Measurements from ENCODE around the gene SRRM3.
"Not testable (repeated sequence)": the region's sequence is repeated elsewhere in the genome, so short reads cannot be mapped to it uniquely, and the experiment has no call there.

The SRRM3 gene

DNA sequence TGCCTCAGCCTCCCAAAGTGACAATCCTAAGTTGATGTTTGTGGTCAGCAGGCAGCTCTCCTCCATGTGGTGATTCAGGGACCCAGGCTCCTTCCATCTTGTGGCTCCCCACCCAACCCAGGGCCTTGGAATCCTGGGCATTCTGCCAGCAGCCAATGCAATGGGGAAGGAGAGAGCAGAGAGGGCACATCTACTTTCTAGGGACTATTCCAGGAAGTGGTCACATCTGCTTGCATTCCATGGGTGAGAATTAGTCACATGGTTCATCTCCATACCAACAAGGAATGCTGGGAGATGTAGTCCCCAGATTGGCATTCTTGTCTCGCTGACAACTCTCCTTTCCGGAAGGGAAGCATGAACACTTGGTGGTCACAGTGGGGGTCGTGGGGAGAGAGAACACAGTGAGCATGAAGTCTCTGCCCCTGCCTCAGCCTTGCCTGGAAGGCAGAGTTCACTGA is 9.9 kb upstream of the SRRM3 start:
- peak; percentile 62 for DNase-seq

DNA sequence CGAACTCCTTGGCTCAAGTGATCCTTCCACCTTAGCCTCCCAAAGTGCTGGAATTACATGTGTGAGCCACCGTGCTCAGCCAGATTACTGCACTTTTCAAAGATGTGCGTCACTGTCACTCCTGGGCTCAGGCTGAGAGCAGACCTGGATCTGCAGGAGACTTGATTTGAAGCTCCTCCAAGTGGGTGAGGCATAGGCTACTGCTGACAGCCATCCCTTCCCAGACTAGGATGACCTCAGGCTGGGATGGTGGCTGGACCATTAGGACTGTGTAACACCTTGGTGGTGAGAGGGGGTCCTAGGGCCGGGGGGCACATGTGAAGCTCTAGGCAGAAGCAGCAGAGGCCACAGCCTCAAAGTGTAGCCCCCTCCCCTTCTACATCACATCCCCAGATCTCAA is 8.2 kb upstream of the SRRM3 start:
- DNase-seq = no peak

DNA sequence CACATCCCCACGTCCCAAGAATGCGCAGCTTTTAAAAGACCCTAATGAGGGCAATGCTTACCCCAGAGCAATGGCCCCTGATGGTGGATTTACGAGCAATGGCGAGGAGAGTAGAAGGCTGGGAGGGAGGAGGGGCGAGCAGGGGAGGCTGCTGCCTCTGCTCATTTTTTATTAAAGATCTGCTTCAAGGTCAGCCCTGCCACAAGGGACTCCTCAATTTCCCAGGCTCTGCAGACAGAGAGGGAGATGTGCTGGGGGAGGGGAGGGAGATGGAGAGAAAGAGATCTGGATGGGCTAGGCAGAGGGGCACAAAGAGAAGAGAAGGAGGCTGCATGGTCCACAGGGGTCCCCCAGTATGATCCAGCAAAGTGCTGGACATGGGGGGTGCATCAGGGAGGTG is 7.8 kb upstream of the SRRM3 start:
- DNase-seq = no peak

DNA sequence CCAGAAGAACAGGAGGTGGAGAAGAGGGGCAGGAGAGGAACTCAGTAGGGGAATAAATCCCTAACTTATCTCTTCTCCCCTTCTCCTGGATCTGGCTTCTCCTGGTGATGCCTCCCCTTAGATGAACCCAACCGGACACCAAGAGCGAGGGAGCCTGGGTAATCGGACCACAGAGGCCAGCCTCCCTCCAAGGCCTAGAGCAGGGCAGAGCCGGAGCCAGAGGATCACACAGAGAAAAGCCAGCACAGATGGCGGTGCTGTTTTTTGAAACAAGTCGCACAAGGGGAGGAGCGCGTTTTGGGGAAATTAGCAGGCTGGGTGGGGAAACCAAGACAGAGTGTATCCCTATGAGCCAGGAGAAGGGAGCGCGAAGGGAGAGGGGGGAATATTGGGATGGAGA is 4.9 kb upstream of the SRRM3 start:
- no peak for DNase-seq

DNA sequence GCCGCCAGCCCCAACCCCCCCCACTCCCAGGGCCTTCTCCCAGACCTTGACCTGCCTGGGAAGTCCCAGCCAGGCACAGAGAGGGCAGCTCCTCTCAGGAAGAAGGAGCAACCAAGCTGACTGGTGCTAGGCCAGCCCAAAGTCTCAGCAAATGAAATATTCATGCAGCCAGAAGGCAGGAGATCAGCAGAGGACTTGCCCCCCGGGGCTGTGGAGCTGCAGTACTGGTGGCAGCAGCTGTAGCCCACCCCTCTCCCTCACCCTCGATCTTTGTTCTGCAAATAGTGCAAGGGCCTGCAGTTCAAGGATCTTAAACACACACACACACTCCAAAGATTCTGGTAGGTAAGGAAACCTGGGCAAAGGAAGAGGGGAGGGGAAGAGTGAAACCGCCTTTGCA is 3.5 kb upstream of the SRRM3 start:
- no peak for DNase-seq

DNA sequence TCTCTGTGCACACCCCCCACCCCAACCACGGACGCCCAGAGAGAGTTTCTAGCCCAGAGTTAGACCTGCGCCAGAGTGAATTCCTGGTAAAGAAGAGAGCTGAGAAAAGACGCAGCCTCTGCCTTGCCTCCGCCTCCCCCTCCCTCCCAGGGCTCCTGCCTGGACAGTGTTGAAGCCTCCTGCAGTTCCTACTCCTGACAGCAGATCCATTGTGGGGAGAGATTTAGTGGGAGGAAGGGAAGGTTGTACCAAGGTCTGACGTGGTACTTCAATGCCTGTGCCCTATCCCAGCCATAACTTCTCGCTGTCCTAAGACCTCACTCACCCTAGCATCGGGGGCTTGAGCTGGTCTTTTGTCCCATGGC is 952 bp downstream of the SRRM3 start:
- peak; percentile 63 for DNase-seq

DNA sequence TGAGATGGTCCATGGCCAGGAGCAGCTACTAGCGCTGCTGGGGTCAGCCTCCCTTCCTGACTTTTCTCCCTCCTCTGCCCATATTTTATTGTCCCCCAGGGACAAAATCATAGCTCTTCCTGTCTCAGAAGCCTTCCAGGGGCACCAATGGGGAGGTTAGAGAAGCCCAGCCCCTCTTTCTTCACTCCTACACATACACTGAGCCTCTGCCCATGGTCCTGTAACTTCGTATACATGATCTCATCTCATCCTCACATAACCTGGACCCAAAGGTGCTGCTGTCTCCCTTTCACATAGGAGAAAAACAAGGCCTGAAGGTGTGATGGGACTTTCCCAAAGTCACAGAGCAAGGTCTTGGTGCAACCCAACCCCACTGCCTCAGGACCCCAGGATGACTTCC is 2.5 kb downstream of the SRRM3 start:
- DNase-seq = no peak

DNA sequence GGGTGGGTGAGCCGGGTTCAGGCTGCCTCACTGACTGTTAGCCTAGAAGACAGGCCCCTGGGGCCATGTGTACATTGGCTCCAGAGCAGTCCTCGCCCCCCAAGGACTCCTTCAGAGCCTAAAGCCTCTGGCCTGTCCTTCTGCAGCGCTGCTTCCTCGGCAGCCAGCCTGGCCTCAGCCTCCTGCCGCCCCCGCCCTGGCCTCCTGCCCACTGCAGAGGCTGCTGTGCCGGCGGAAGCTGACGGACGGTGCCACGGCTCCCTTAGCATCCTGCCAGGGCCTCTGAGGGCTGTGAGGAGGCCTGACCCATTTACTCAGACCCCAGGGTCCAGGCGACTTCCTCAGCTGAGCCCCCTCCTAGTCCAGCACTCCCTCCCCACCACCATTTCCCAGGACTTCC is 4.9 kb downstream of the SRRM3 start:
- DNase-seq = no peak

DNA sequence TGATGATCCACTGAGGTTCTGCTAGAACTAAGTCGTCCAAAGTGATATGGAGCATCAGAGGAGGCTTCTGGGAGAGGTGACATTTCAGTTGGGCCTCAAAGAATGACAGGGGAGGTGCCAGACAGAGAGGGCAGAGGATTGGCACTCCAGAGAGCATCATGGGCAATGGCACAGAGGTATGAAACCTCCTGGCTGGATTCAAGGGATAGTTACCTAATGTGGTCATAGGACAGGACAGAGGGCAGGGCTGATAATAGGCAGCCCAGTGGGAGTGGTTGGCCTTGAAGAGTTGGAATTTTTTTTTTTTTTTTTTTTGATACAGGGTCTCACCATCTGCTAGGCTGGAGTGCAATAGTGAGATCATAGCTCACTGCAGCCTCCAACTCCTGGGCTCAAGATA is 7.6 kb downstream of the SRRM3 start:
- DNase-seq = no peak

DNA sequence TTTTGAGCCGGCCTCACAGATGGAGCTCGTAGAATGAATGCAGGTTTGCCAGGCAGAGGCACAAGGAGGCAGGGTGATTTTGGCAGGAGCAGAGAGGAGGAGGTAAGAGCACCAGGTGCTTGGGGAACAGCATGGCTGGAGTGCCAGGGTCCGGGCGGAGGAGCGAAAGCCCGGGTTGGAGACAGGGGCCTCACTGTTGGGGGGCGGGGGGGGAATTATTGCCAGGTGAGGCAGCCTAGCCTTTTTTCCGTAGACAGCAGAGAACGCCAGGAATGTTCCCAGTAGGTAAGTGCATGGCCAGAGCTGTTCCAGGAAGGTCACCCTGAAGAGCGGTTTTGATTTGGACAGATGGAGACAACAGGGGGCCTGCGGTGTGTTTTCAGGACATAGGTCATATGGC is 9.5 kb downstream of the SRRM3 start:
- DNase-seq = peak; percentile 64

DNA sequence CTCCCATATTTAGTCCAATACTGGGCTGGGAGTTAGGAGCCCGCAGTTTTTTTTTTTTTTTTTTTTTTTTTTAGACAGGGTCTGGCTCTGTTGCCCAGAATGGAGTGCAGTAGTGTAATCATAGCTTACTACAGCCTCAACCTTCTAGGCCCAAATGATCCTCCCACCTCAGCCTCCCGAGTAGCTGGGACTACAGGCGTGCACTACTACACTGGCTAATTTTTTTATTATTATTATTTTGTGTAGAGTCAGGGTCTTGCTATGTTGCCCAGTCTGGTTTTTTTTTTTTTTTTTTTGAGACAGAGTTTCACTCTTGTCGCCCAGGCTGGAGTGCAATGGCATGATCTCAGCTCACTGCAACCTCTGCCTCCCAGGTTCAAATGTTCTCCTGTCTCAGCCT is 13.7 kb downstream of the SRRM3 start:
- DNase-seq = not testable (repeated sequence)

DNA sequence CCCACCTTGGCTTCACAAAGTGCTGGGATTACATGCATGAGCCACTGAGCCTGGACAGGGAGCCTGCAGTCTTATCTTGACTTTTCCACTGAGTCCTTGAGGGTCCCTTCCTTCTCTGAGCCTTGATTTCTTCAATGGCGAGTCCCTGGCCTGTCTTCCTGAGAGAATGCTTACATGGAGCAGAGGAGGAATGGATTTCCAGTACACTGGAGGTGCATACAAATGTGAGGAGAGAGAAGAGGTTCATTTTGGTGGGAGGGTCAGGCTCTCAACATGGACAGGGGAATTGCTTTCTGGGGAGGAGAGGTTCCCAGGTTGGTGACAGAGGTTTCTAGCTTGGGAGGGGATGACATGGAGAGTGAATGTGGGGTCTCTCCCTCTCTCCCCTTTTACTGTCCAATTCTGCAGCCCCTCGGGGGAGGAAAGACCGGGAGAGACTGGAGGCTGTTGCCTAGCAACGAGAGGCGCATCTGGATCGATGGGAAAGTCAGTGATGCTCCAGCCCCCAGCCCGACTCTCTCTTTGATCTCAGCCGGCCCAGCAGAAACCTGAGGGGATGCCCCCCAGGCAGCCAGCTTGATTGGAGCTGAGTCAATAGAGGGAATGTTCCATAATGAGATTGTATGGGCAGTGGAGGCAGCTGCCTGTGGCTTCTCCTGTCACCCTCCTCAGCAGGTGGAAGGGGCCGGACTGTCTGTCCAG is 14.8 kb downstream of the SRRM3 start:
- peak; percentile 77 for DNase-seq

DNA sequence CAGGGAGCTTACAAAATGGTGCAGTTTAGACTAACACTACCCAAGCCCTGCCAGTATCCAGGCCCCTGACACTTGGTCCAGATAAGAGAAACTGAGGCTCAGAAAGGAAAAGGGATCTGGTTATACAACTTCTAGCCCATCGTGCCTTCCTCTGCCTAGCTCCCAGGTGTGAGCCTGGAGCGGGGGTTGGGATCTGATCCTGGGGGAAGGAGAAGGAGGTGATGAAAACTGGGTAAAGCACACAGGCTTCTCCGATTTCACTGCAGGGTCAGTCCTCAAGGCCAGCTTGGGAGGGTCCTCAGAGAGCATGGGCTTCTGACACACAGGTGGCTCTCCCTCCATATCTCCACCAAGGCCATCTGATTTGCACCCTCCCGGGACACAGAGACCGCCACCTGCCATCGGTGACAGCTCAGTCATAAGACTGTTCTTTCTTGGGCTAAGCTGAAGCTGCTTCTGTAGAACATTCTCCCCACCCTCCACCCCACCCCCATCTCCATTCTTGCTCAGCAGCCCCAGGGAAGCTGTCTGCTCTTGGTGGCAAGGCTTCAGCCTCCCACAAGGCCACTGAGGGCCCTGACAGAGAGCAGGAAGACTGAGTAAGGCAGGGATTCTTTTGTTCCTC is 16.4 kb downstream of the SRRM3 start:
- peak; percentile 48 for DNase-seq

DNA sequence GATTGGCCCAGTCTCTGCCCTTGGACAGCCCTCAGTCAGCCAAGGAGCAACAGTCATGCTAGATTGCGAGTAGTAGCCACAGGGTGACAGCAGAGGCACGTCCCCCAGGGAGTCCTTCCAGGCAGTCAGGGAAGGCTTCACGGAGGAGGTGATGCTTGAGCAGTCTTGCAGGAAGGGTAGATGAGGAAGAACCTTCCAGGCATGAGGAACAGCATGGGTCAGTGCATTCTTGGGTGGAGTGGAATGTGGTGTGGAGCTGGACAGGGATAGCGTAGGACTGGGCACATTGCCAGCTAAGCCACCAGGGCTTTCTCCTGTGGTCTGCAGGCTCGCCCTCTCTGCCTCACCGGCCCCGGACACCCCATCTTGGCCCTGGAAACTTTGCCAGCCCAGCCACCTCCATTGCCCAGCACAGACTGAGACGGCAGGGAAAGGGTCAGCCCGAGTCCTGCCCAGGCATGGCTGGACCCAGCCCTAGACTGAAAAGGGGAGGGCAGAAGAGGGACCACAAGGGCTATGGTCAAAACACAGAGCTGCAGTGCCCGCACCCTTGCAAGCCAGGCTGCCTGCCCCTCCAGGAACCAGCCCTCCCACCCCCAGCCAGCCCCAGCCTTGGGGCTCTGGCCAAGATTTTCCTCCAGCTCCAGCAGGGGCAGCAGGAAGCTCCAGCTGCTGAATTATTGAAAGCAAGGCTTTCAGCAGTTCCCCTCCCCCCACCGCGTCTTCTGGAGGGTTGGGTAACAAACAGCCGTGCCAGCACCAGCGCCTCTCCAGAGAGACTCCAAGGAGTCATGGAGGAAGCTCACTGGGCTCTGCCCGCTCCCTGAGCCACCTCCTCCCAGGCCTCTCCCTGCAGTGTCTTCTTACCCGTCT is 18.7 kb downstream of the SRRM3 start:
- peak; percentile 96 for DNase-seq

DNA sequence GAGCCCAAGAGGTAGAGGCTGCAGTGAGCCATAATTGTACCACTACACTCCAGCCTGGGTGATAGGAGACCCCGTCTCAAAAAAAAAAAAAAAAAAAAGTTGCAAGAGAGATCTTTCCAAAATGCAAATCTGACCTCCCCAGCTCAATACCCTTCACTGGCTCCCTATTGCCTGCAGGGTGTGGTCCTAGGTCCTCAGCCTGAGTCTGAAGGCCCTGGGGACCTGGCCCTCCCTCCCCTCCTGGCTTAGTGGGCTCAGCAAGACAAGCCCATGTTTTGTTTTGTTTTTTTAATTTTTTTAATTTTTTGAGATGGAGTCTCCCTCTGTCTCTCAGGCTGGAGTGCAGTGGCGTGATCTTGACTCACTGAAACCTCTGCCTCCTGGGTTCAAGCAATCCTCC is 20.6 kb downstream of the SRRM3 start:
- no peak for DNase-seq

DNA sequence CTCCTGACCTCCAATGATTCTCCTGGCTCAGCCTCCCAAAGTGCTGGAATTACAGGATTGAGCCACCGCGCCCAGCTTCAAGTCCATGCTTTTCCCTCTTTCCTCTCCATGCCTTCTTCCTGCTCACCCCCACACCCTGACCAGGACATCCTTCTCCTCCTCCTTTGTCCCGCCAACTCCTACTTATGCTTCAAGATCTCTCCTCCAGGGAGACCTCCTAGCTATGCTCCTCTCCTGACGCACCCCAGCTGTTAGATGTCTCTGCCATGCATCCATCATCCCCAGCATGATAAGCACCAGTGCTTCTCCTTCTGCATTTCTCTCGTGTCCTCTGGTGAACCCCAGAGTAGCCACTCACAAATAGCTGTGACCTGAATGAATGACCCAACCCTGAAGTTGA is 21.1 kb downstream of the SRRM3 start:
- no peak for DNase-seq

DNA sequence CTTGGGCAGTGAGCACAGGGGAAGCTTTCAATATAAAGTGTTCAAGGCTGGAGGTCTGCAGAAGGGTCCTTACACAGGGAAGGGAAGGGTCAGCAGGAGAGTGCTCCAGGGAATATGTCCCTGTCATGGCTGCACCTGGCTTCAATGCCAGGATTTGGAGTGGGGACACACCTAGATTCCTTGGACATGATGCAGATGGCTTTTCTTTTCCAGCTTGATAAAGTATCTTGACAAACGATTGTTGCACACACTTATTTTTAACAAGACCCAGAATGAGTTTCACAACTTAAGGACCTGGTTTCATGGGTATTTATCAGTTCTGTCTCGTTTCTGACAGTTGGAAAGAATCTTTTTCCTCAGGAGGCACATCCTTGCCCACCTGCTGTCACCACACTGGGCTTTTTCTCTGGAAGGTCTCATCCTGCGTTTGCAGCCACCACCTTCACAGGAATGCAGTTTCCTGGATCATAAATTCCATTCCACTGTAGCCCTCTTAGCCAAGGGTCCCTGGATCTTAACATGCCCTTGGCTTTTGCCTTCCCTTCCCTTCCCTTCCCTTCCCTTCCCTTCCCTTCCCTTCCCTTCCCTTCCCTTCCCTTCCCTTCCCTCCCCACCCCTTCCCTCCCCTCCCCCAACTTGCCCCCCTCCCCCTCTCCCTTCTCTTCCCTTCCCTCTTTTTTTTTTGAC is 21.7 kb downstream of the SRRM3 start:
- no peak for DNase-seq

DNA sequence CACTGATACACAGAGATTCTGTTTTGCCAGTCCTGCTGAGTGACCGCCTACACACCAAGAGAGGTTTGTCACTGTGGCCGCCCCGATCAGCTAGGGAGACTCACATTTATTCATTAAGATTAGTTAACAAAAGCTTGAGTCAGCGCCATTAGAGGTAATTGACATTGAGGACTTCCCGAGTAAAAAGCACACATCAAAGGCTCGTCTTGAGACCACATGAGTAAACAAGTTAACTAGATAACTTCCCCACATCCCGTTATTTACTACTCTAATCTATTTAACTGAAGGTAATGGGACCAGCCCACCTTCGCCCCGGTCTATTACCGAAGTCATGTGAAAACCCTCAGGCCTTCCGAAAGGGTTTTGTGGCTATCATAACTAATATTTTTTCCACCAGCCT is 23.0 kb downstream of the SRRM3 start:
- no peak for DNase-seq

DNA sequence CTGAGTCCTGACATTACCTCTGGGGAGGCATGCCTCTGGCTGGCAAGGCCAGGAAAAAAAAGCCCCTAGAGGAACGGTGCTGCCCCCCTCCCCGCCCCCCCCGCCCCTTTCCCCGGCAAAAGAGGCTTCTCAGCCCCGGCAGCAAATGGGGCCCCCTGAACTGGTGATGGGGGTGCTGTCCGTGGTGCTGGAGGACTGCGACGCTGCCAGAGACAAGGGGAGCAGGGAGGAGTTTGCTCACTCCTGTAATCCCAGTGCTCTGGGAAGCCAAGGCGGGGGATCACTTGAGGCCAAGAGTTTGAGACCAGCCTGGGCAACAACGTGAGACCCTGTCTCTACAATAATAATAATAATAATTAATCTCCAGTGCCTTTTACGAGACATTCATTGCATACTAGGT is 23.7 kb downstream of the SRRM3 start:
- DNase-seq = no peak

DNA sequence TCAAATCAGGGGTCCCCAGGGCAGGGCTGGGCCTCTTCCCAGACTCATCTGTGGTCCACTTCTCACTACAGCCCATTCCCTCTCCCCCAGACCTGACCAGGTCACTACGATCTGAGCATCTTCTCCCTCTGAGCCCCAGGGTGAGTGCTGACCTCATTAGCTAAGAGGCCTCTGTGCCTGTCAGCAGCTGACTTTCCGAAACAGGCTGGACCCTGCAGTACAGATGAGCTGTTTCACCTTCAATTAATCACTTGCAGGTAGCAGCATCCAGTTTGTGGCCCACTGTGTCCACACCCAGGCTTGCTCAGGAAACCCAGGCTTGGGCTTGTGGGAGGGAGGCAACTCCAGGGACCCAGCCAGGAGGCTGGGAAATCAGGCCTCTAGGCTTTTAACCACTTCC is 24.3 kb downstream of the SRRM3 start:
- no peak for DNase-seq

DNA sequence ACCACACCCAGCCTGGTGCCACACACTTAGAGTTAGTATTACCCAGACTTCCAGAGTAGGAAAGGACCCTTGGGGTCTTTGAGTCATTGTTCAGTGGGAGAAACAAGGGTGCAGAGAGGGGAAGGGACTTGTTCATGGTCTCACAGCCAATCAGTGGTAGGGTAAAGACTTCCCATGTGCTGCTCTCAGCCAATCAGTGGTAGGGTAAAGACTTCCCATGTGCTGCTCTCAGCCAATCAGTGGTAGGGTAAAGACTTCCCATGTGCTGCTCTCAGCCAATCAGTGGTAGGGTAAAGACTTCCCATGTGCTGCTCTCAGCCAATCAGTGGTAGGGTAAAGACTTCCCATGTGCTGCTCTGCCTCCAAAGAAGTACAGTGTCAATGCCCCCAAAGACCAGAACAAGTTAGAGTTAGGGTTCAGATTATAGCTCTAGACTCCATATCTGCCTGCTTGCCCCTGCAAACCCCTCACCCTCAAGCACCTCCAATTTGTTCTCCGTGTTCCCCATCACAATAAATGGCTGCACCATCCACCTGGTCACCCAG is 25.3 kb downstream of the SRRM3 start:
- DNase-seq = not testable (repeated sequence)

DNA sequence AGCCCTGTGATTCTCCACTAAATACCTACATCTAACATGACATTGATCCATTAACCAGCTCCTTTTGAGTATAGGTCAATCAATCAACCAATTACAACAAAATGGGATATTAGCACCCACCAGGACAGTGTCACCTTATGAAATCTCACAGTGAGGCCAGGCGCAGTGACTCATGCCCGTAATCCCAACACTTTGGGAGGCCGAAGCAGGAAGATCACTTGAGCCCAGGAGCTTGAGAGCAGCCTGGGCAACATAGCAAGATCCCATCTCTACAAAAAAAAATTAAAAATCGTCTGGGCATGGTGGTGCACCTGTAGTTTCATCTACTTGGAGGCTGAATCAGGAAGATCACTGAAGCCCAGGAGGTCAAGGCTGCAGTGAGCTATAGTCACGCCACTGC is 28.5 kb downstream of the SRRM3 start:
- no peak for DNase-seq

DNA sequence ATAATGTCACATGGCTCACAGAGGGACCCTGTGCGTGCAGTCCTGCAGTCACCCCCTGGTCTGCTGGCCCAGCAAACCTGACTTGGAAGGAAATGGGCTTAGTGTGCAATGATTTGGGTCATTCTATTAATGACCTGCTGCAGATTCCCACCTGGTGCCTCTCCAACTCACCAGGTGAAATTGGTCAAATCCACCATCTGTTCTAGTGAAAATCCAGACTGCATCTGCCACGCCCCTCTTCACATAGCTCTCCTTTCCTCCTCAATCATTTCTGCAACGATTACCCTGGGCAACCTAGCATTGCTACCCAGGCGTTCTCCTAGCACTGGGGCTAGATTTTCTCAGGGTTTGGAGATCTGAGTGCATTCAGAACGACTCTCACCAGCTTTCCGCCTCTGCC is 29.4 kb downstream of the SRRM3 start:
- peak; percentile 93 for DNase-seq
